HG02970 (cell line): ENCODE data around the gene RIPPLY1.

Experiments
- ATAC-seq: cut with Tn5 transposase; IDR thresholded peaks from one replicate; pipeline ENCODE4 v1.9.1; 2021; ENCODE audit warnings: mild to moderate bottlenecking, moderate library complexity, moderate number of reproducible peaks; ENCODE audit not compliant: unreplicated experiment, low FRiP score

Gene RIPPLY1, protein sequence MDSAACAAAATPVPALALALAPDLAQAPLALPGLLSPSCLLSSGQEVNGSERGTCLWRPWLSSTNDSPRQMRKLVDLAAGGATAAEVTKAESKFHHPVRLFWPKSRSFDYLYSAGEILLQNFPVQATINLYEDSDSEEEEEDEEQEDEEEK

DNA sequence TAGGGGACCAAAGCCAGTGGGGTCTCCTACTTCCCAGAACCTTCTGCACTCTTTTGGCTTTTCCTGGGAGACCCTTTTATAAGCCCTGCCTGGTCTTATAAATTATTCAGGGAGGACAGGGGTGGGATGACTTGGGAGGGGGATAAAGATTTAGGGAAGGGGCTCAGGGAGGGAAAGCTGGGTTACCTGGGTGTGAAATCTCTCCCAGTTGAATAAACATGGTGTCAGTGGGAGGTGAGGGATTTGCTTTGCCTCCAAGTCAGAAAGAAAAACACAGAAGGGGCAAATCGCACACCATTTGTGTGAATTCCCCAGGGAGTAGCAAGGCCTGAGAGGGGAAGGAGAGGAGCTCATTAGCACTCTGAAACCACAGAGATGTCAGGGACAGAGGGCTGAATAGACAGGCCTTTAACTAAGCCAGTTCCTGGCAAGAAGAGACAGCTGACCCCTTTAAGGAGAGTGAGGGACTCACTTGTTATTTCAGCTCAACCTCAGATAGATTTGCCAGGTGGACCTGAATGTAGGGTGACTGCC, at the start of gene RIPPLY1:
Gene RIPPLY1, minus strand, starts transcription at position 51 of the 534 bp plus-strand sequence. CDS start 54 bp downstream, outside the sequence.
- no peak for ATAC-seq

DNA sequence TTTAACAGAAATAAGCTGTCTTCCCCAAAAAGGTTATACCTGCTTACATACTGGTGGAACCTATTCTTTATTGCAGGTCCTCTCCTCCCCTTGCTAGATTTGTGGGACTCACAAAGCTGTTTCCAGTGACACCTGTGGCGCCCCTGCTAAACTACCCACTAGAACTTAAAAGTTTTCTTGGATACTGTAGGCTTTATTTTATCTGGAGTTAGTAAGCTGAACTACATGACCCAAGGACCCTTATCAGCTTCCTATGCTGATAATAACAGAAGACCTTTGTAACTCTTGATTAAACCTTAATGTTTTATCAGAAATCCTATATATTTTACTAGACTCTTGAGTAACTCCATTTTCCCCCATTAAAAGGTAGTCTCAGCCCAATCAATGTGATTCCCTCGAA, 49.4 kb upstream of the RIPPLY1 start:
- no peak for ATAC-seq

DNA sequence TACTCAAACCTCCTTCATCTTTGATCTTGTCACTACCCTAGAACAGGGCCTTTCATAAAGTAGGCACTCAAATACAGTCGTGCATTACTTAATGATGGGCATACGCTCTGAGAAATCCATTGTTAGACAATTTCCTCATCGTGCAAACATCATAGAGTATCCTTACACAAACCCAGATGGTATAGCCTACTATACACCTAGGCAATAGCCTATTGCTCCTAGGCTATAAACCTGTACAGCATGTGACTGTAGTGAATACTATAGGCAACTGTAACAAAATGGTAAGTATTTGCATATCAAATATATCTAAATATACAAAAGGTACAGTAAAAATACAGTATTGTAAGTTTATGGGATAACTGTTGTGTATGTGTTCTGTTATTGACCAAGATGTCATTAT, 48.9 kb upstream of the RIPPLY1 start:
- ATAC-seq, result no peak

DNA sequence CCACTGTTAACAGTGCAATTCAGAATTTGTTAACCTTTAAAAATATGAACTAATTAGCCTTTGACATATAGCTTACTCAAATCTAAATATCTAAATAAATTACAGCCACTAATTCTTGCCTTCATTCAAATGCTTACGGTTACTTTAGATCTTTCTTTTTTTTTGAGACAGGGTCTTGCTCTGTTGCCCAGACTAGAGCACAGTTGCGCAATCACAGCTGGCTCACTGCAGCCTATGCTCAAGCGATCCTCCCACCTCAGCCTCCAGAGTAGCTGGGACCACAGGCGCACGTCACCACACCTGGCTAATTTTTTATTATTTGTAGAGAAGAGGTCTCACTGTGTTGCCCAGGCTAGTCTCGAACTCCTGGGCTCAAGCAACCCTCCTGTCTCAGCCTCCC, 48.1 kb upstream of the RIPPLY1 start:
- no peak for ATAC-seq

DNA sequence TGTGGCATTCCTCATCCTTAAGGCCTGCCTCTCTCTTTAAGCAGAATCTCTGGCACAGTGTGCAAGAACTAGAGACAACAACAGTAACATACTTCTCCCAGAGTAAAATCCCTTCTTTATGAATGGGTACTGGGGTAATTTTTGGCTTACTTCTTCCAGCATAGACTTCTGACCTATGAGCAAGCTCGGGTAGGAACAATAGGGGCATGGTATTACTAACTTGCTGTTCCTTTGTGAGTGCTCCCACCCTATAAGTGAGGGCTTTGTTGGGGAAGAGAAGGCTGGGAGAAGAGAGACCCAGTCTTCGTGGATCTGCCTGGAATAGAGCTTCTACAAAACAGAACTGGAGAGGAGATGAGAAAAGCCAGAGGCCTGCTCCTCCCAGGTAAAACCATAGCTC, 47.2 kb upstream of the RIPPLY1 start:
- ATAC-seq, result no peak

DNA sequence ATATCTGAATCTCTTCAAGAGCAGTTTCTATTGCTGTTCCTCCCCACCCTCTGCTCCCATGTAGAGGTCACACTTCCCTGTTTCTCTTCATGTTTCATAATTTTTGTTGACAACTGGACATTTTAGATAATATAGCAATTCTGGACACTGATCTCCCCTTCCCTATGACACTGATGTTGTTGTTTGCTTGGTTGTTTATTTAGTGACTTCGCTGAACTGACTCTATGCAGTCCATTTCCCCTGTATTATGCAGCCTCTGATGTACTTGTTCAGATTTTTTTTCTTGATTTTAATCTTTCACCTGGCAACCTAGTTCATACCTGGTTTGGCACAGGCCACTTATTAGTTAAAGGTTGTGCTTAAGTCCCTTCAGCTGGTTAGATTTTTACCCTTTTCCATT, 46.2 kb upstream of the RIPPLY1 start:
- no peak for ATAC-seq

DNA sequence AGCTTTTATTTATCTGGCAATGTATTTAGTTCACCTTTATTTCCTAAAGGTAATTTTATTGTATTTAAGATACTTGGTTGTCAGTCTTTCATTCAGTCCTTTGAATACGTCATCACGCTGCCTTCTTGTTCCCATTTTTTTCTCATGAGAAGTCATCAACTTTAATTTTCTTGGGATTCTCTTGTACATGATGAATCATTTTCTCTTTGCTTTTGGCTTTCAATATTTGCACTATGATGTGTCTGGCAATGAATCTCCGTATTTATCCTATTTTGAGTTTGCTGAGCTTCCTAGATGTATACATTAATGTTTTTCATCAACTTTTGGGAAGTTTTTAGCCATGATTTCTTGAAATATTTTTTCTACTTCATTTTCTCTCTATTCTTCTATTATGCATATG, 45.5 kb upstream of the RIPPLY1 start:
- no peak for ATAC-seq

DNA sequence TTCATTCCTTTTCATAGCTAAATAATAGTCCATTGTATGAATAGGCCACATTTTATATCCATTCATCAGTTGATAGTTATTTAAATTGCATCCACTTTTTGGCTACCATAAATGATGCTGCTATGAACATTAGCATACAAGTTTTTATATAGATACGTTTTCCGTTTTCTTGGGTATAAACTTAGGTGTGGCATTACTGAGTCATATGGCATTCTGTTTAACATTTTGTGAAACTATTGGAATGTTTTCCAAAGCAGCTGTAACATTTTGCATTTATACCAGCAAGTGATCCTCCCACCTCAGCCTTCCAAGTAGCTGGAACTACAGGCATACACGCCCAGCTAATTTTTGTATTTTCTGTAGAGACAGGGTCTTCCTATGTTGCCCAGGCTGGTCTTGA, 43.3 kb upstream of the RIPPLY1 start:
- no peak for ATAC-seq

DNA sequence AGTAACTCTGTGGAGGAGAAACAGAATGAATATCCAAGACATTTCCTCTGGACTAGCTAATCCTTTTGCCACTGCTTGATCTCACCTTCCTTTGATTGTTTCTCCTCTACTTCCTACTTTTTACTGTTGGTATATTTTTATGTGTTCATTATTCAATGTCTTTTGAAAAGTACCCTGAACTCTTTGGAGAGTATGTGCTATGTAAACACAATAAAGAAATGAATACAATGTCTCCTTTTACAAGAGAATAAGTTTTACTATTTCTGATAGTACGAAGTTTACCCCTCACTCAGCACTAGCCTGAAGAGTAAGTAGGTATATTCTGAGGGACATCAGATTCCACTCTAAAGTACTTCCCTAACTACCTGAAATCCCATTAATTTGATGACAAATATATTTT, 36.9 kb upstream of the RIPPLY1 start:
- no peak for ATAC-seq

DNA sequence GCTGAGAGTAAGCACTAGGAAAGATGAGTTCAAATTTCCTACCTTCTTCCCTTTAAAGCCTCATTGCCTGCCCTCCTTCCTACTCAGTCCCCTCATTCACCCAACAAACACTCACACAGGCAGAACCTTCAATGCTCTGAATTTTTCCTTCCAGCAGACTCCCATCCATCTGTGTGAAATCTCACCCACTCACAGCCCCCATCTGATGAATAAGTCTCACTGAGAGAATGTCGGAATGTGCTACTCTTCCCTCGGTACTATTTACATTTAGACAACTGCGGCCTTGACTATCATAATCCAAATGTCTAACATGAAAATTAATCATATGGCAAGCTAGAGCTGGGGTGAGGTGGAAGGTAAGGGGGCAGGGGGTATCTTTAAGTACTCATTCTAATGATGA, 36.4 kb upstream of the RIPPLY1 start:
- ATAC-seq, result no peak

DNA sequence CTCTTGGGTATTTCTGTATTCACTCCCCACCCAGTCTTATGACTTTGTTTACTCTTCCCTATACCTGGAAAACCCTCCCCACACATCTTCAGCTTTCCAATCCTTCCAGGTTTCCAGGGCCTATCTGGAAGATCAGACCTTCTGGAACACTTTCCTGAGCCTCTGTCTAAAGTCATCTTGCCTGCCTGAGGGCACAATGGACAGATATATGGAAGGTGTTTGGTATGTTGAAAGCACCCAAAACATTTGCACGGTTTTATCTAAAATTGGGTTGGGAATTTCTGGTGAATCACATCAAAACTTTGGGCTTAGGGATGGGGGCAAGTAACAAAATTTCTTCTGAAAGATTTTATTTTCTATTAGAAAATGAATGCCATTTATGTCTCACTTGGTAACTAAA, 33.1 kb upstream of the RIPPLY1 start:
- ATAC-seq, result no peak

DNA sequence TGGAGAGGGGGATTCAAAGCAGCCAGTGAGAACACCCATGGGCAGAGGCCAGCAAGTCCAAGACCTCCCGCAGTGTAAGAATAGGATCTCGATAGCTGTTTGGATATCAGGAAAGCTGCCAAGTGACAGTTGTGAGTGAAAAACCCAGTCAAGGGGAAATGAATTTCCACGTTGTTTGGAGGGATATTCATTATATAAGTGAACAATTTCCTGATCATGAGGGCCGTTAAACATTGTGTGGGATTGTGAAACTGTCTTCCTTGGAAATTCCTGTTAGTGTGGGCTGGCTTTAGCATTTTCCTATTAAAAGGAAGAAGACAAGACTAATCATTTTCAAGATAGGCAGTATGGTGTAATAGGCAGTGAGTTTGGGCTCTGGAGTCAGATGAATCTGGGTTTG, 32.0 kb upstream of the RIPPLY1 start:
- ATAC-seq, result no peak

DNA sequence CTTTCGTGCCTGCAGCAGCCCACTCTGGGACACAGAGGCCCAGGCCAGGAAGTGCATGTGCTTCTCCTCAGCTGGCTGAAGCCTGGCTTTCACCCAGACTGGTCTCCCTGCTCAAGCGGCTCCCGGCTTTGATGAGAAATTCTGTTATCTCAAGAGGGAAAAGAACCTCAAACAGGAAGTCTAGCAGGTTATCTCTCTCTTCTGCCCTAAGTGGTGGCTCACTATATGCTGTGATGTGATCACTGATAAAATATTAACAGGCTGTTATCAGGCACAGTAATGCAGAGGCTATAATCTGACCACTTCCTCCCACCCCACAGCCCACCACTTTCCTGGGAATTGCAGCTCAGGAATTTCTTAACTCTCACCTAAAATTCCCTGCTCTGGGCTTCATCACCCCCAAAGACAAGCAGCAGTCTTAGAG, 30.4 kb upstream of the RIPPLY1 start:
- ATAC-seq, result no peak

DNA sequence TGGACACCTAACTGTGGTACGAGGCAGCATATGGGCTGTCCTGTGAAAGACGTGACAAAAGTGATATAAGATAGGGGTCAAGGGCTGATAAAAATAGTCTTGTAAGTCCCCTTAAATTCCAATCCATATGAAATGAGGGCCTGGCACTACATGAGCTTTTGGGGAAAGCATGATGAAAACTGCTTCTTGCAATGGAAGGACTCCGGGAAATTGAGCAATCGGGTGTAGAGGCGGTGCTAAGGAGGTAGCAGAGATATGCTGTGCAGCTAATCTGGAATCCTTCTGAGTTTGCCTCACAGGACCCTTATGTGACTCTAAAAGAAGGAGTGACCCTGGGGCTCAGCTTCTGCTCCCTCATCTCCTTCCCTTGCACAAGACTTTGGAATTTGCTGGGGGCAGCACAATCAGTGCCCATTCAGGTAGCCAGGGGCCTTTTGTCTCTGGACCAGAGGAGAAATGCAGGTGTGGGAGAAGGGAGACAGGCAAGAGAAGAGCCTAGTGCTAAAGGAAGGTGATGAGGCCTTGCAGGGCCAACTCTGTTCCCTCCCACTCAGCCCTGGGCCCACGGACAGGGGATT, 29.9 kb upstream of the RIPPLY1 start:
- no peak for ATAC-seq

DNA sequence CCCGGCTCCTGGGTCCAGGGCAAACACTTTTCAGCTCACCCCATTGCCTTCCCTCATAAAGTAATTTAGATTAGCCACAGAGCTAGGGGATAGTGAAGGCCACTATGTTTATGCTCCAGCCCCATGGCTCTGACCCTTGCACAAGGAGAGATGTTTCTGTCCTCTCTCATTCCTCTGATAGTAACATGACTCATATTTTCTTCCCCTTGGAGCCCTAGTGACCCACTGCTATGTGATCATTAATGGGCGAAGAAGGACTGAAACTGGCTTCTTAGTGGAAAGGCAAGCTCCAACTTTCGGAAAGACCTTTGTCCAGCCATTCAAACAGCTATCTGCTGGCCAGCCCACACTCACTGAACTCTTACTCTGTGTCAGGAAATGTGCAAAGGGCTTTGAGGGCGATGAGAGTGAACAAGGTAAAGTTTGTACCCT, 29.4 kb upstream of the RIPPLY1 start:
- no peak for ATAC-seq

DNA sequence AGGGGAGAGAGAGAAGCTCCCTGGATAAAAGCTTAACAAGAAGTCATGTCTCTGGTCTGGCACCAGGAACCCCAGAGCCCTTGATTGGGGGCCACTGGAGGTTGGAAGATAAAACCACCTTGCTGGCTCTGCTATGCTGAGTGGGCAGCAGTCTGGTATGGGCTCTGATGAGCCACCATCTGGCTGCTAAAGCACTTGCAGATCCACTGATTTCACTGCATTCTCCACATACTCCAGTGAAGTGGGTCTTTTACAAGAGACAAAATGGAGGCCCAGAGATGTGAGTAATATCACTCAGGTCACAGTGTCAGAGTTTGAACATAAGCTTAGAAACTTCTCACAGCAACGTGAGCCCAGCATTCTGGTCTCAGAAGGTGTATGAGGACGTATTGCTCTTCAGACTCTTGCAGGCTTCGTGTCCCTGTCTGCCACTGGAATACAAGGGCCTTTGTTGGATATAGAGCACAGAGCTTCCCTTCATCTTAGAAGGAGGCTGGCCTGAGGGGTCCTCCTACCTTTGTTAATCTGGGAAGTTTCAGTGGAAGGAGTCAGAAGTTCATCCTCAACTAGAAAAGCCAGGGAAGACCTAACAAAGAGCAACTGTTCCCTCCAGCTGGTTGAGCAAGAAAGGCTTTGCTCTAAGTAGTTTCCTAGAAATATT, 28.8 kb upstream of the RIPPLY1 start:
- no peak for ATAC-seq

DNA sequence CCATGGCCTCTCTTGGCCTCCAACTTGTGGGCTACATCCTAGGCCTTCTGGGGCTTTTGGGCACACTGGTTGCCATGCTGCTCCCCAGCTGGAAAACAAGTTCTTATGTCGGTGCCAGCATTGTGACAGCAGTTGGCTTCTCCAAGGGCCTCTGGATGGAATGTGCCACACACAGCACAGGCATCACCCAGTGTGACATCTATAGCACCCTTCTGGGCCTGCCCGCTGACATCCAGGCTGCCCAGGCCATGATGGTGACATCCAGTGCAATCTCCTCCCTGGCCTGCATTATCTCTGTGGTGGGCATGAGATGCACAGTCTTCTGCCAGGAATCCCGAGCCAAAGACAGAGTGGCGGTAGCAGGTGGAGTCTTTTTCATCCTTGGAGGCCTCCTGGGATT, 25.1 kb upstream of the RIPPLY1 start:
- no peak for ATAC-seq

DNA sequence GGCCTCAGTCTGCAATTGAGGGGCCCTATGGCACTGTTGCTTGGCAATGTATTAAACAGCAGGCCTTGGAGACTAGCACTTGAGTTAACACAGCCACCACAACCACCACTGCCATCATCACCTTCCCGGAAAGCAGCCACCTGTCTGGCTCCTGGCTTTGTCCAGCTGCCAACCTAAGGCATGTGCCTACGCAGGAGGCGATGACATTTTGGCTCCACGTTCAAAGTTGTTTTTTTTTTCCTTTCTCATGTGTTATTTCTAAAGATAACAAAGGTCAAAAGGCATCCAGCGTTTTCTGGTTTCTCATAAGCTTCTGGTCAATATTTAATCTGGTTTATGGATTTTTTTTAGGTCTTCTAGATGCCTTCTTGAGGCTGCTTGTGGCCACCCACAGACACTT, 24.6 kb upstream of the RIPPLY1 start:
- no peak for ATAC-seq

DNA sequence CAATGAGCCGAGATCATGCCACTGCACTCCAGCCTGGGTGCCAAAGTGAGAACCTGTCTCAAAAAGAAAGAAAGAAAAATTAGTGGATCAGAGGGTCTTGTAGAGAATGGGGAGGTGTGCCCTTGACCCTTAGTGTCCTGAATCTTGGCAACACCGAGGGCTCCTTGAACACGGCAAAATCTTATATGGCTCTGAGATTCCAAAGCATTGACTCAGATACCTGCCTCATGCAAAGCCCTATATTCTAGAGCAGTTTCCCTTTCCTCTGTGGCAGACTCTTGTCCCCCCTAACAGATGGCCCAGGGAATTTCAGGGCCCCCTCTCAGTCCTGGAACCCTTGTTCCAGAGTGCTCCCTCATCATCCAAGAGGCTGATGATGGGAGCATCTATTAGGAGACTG, 23.9 kb upstream of the RIPPLY1 start:
- ATAC-seq, result no peak

DNA sequence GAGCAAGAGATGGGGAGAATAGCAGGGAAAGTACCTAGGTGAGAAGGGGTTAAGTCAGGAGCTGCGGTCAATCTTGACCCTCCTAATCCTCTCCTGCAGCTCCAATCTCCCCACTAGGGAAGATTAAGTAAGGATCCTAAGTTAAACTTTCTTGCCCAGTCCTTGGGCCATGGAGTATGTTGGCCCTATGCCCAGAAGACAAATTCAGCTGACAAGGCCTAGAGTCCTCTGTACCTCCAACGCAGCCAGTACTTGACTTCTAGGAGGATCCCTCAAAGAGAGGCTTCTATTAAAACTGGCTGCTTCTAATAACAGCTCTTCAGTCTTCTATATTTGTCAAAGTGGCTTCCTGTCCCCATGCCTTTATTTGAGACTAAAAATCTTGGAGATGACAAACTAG, 18.5 kb upstream of the RIPPLY1 start:
- ATAC-seq, result no peak

DNA sequence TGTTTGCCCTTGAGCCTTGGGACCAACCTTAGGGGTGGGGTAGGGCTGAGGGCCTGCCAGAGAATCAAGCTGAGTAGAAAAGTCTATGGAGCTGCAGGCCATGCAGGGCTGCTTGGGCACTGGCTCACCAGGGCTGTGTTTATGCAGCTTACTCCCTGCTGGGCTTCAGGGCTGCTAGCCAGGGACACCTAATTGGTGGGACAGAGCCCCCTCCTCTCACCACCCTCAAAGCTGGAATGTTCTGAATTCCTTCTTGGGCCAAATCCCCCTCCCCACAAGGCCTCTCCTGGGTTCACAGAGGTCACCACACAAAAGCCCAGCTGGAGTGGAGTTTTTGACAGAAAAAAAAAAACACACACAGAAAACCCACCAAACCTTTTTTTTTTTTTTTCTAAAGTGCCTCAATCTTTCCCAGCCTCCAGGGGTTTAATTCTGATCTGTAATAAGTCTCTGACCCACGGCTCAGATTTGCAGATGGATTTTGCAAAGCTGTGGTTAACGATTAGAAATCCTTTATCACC, 16.9 kb upstream of the RIPPLY1 start, which contains the start of gene CLDN2:
Gene CLDN2, plus strand, starts transcription at position 471 of the 521 bp plus-strand sequence. CDS start 7,827 bp downstream, outside the sequence.
- no peak for ATAC-seq
